Measurements from ENCODE around the gene GUCD1.

- TF ChIP-seq ZBTB49 (CRISPR knock-in tag; IDR thresholded peaks at IDR 0.05; ENCODE audit: borderline replicate concordance), result no peak
- TF ChIP-seq ATF2 (CRISPR knock-in tag; IDR thresholded peaks at IDR 0.05), result no peak
- TF ChIP-seq CBFA2T2 (conservative IDR thresholded peaks at IDR 0.05), result no peak
- no peak for TF ChIP-seq CTCF (IDR thresholded peaks at IDR 0.05 in 2 of 3, conservative IDR thresholded peaks at IDR 0.05 in 1 of 3; ENCODE audit: insufficient read depth in 2 of 3, low read depth in 1 of 3, low read length in 3 of 3)
- no peak for TF ChIP-seq TBP (optimal IDR thresholded peaks at IDR 0.05; ENCODE audit: low read depth, low read length)
- TF ChIP-seq ZNF511 (CRISPR knock-in tag; IDR thresholded peaks at IDR 0.05), result no peak
- TF ChIP-seq TARDBP (IDR thresholded peaks at IDR 0.05), result no peak
Measured at GRCh38 chr22:24529898-24530297, 25.0 kb downstream of the GUCD1 start.
